DND-41 (cell line): ENCODE data around the gene SMIM29.

Source experiments
- CTCF ChIP-seq: IDR thresholded peaks from 2 replicates; pipeline ENCODE4 v1.5.1; 2012; ENCODE audit warnings: borderline replicate concordance, low read length, moderate library complexity, mild to moderate bottlenecking; ENCODE audit not compliant: poor library complexity, severe bottlenecking; ENCODE audit errors: extremely low read depth
- EZH2 ChIP-seq: IDR thresholded peaks from 3 replicates; pipeline ENCODE4 v1.6.1; 2012; ENCODE audit warnings: borderline replicate concordance, low read depth, mild to moderate bottlenecking, moderate library complexity, low read length, inconsistent platforms; ENCODE audit not compliant: severe bottlenecking

GRCh38 chr6:34249469-34250261 lies 859 bp upstream of the SMIM29 start:
- TF ChIP-seq CTCF (no peak), EZH2 (no peak)
